ENCODE data around the gene TSPO. TPM values are rescaled to one million over a fixed set of nuclear protein-coding genes. Genes with fewer than 3 reads are reported as not detected.
"Not testable (repeated sequence)": the region's sequence is repeated elsewhere in the genome, so short reads cannot be mapped to it uniquely, and the experiment has no call there.

TSPO gene
- total and polyA plus RNA-seq, 9 of the 15 experiments (the other 6 are each of a cell fraction or from before 2014, with no cell fraction given), result 4.9 to 126 (median 25.3) TPM

DNA sequence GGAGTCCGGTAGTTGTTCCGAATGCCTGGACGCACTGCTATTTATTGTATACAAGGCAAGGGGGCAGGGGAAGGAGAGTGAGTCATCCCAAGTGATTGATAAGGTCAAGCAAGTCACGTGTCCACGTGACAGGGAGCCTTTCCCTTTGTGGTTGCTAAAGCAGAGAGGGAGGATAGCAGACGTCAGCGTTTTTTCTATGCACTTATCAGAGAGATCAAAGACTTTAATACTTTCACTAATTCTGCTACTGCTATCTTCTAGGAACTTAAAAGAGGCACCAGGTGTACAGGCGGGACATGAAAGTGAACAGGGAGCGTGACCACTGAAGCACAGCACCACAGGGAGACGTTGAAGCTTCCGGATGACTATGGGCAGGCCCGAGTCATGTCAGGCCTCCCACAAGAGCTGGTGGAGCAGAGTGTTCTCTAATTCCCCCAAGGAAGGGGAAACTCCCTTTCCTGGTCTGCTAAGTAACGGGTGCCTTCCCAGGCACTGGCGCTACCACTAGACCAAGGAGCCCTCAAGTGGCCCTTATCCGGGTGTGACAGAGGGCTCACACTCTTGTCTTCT is 47.2 kb upstream of the TSPO start (continued):
- TF ChIP-seq, protein P1, sequence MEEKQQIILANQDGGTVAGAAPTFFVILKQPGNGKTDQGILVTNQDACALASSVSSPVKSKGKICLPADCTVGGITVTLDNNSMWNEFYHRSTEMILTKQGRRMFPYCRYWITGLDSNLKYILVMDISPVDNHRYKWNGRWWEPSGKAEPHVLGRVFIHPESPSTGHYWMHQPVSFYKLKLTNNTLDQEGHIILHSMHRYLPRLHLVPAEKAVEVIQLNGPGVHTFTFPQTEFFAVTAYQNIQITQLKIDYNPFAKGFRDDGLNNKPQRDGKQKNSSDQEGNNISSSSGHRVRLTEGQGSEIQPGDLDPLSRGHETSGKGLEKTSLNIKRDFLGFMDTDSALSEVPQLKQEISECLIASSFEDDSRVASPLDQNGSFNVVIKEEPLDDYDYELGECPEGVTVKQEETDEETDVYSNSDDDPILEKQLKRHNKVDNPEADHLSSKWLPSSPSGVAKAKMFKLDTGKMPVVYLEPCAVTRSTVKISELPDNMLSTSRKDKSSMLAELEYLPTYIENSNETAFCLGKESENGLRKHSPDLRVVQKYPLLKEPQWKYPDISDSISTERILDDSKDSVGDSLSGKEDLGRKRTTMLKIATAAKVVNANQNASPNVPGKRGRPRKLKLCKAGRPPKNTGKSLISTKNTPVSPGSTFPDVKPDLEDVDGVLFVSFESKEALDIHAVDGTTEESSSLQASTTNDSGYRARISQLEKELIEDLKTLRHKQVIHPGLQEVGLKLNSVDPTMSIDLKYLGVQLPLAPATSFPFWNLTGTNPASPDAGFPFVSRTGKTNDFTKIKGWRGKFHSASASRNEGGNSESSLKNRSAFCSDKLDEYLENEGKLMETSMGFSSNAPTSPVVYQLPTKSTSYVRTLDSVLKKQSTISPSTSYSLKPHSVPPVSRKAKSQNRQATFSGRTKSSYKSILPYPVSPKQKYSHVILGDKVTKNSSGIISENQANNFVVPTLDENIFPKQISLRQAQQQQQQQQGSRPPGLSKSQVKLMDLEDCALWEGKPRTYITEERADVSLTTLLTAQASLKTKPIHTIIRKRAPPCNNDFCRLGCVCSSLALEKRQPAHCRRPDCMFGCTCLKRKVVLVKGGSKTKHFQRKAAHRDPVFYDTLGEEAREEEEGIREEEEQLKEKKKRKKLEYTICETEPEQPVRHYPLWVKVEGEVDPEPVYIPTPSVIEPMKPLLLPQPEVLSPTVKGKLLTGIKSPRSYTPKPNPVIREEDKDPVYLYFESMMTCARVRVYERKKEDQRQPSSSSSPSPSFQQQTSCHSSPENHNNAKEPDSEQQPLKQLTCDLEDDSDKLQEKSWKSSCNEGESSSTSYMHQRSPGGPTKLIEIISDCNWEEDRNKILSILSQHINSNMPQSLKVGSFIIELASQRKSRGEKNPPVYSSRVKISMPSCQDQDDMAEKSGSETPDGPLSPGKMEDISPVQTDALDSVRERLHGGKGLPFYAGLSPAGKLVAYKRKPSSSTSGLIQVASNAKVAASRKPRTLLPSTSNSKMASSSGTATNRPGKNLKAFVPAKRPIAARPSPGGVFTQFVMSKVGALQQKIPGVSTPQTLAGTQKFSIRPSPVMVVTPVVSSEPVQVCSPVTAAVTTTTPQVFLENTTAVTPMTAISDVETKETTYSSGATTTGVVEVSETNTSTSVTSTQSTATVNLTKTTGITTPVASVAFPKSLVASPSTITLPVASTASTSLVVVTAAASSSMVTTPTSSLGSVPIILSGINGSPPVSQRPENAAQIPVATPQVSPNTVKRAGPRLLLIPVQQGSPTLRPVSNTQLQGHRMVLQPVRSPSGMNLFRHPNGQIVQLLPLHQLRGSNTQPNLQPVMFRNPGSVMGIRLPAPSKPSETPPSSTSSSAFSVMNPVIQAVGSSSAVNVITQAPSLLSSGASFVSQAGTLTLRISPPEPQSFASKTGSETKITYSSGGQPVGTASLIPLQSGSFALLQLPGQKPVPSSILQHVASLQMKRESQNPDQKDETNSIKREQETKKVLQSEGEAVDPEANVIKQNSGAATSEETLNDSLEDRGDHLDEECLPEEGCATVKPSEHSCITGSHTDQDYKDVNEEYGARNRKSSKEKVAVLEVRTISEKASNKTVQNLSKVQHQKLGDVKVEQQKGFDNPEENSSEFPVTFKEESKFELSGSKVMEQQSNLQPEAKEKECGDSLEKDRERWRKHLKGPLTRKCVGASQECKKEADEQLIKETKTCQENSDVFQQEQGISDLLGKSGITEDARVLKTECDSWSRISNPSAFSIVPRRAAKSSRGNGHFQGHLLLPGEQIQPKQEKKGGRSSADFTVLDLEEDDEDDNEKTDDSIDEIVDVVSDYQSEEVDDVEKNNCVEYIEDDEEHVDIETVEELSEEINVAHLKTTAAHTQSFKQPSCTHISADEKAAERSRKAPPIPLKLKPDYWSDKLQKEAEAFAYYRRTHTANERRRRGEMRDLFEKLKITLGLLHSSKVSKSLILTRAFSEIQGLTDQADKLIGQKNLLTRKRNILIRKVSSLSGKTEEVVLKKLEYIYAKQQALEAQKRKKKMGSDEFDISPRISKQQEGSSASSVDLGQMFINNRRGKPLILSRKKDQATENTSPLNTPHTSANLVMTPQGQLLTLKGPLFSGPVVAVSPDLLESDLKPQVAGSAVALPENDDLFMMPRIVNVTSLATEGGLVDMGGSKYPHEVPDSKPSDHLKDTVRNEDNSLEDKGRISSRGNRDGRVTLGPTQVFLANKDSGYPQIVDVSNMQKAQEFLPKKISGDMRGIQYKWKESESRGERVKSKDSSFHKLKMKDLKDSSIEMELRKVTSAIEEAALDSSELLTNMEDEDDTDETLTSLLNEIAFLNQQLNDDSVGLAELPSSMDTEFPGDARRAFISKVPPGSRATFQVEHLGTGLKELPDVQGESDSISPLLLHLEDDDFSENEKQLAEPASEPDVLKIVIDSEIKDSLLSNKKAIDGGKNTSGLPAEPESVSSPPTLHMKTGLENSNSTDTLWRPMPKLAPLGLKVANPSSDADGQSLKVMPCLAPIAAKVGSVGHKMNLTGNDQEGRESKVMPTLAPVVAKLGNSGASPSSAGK (IDR thresholded peaks at IDR 0.05), result peak; percentile 52
- TF ChIP-seq CTBP1 (IDR thresholded peaks at IDR 0.05; ENCODE audit: borderline replicate concordance) (0 out of 2 replicates have a peak, but pooled peaks have one; percentile 12), DPF2 (IDR thresholded peaks at IDR 0.05) (peak; percentile 83), ZFX (CRISPR knock-in tag; IDR thresholded peaks at IDR 0.05) (peak; percentile 65), ZNF316 (IDR thresholded peaks at IDR 0.05) (peak; percentile 95), ATF7 (IDR thresholded peaks at IDR 0.05) (peak; percentile 66; the same call in 1 of the 2 replicates), MAFF (IDR thresholded peaks at IDR 0.05; ENCODE audit: low read length) (peak; percentile 96), ARID1B (IDR thresholded peaks at IDR 0.05) (peak; percentile 68), ATF1 (tag; IDR thresholded peaks at IDR 0.05) (peak; percentile 58; the same call in 1 of the 2 replicates)
- TF ChIP-seq, protein P2, sequence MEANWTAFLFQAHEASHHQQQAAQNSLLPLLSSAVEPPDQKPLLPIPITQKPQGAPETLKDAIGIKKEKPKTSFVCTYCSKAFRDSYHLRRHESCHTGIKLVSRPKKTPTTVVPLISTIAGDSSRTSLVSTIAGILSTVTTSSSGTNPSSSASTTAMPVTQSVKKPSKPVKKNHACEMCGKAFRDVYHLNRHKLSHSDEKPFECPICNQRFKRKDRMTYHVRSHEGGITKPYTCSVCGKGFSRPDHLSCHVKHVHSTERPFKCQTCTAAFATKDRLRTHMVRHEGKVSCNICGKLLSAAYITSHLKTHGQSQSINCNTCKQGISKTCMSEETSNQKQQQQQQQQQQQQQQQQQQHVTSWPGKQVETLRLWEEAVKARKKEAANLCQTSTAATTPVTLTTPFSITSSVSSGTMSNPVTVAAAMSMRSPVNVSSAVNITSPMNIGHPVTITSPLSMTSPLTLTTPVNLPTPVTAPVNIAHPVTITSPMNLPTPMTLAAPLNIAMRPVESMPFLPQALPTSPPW (CRISPR knock-in tag; IDR thresholded peaks at IDR 0.05), result peak; percentile 53
- TF ChIP-seq, protein P3, sequence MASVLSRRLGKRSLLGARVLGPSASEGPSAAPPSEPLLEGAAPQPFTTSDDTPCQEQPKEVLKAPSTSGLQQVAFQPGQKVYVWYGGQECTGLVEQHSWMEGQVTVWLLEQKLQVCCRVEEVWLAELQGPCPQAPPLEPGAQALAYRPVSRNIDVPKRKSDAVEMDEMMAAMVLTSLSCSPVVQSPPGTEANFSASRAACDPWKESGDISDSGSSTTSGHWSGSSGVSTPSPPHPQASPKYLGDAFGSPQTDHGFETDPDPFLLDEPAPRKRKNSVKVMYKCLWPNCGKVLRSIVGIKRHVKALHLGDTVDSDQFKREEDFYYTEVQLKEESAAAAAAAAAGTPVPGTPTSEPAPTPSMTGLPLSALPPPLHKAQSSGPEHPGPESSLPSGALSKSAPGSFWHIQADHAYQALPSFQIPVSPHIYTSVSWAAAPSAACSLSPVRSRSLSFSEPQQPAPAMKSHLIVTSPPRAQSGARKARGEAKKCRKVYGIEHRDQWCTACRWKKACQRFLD (CRISPR knock-in tag; IDR thresholded peaks at IDR 0.05), result peak; percentile 50; the same call in 1 of the 2 replicates
- not testable (repeated sequence) for TF ChIP-seq ATF1 (CRISPR knock-in tag; IDR thresholded peaks at IDR 0.05)
